SIG-M5 (cell line): ENCODE data around the gene SIN3B.

Source experiments
- DNase-seq: peaks from one replicate; lab custom pipeline; 2025; lab: John Stamatoyannopoulos, UW

SIN3B gene

DNA sequence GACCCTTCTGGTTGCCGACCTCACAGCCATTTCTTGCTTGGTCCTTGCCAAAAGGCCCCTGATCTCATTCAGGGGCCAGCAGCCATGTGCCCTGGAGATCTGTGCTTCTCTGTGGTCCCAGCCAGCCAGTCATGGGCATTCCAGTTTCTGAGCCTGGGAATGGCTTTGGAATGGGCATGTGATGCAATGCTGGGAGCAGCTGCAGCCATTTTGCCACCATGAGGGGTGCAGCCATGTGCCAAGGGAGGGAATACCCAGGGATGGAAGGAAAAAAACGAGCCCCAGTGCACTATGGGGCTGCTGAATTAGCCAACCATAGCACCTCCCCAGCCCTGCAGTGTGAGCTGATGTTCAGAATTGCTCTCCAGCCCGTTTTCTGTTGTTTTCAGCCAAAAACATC lies 85.9 kb downstream of the SIN3B start:
- DNase-seq: no peak

DNA sequence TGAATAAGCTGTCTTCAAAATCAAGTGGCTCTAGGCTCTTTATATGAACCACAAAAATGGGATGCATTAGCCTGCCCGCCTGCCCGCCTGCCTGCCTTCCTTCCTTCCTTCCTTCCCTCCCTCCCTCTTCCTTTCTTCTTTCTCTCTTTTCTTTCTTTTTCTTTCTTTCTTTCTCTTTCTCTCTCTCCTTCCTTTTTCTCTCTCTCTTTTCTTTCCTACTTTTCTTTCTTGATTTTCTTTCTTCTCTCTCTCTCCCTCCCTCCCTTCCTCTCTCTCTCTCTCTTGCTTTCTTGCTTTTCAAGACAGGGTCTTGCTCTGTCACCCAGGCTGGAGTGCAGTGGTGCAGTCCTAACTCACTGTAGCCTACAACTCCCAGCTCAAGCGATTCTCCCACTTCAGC lies 86.5 kb downstream of the SIN3B start:
- DNase-seq: no peak

DNA sequence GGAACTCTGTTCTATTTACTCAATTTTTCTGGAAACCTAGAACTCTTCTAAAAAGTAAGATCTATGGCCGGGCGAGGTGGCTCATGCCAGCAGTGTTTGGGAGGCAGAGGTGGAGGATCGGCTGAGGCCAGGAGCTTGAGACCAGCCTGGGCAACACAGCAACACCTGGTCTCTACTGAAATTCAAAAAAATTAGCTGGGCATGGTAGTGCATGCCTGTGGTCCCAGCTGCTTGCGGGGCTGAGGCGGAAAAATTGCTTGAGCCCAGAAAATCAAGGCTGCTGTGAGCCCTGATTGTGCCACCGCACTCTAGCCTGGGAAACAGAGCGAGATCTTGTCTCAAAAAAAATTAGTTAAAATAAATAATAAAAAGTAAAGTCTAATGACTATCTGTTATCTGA lies 88.2 kb downstream of the SIN3B start:
- DNase-seq: no peak

DNA sequence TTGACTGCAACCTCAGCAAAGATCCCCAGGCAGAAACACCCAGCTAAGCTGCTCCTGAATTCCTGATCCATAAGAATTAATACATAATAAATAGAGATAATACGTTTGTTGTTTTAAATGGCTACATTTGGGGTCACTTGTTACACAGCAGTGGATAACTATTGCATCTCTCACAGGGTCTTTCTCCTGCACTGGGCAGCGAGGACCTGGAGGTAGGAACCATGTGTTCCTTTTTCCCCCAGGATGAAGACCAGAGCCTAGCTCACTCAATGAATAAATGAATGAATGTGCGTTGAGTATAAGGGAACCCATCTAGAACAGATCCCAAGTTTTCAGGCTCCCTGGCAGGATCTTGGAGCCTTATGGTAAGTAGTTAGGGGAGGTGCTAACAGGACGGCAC lies 90.3 kb downstream of the SIN3B start:
- DNase-seq: no peak

DNA sequence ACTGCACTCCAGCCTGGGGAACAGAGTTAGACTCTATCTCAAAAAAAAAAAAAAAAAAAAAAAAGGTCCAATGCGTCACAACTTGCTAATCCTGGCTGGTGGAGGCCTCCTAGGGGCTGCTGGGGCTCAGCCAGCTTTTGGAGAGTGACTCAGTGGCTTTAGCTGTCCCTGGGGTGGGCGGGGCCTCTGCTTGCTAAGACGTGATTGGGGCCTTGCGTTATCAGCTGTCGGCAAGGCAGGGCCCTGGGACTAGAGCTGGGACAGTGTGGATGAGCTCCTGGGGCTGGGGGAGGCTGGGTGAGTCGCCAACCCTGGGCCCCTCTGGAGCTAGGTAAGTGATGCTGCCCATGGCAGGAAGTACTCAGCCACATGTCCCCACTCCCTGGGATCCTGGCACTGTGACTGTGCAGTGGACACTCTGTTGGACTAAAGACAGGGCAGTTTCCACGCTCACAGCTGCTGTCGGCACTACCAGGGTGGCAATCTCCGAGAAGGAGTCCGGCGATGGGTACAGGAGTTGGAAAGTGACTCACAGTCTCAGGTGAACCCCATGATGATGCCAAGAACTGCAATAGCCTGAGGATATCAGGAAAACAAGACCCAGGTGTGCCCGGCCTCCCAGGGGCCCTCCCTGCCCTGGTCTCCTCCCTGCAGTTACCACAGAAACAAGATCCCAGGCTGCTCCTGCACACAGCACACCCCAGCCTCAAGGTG lies 91.8 kb downstream of the SIN3B start:
- DNase-seq: no peak

DNA sequence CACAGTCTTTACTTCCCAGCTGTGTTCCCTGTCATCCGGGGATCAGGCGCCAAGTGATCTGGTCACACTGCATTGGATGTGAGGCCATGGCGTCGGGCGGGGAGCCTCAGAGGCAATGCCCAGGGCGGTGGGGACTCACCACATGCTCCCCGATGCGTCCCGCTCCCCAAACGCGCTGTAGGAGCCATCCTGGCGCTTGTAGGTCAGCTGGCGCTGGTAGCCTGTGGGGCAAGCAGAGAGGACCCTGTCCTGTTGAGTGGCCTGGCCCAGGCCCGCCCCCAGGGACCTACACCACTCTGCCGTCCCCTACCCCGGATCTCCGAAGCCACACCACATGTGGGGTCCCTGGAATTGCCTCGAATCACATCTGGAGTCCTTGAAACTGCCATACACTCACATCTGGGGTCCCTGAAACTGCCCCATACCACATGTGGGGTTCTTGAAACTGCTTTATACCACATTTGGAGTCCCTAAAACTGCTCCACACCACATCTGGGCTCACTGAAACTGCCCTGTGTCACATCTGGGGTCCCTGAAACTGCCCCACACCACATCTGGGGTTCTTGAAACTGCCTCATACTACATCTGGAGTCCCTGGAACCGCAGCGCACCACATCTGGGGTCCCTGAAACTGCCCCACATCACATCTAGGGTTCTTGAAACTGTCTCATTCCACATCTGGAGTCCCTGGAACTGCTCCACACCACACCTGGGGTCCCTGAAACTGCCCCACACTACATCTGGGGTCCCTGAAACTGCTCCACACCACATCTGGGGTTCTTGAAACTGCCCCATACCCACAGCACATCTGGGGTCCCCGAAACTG lies 92.8 kb downstream of the SIN3B start:
- DNase-seq: no peak

DNA sequence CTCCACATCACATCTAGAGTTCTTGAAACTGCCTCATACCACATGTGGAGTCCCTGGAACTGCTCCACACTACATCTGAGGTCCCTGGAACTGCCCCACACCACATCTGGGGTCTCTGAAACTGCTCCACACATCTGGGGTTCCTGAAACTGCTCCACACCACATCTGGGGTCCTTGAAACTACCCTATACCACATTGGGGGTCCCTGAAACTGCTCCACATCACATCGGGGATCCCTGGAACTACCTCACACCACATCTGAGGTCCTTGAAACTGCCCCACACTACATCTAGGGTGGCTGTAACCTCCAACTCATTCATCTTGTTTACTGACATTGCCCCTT lies 93.4 kb downstream of the SIN3B start:
- no peak for DNase-seq

DNA sequence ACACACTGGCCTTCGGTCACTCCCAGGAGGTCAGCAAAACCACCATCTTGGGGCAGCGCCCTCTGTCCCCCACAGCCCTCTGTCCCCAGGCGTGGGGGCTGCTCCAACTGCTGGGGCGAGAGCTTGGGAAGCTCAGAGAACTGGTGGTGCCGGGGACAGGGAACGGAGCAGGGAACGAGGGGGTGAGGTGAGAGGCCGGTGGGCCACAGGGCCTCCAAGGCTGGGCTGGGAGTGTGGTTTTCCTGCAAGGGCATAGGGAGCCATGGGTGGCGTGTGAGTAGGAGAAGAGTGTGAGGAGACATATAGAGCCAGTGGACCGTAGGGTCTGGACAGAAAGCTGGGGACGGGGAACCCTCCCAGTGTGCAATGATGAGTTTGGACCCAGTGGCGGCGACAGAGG lies 93.8 kb downstream of the SIN3B start:
- DNase-seq: no peak

DNA sequence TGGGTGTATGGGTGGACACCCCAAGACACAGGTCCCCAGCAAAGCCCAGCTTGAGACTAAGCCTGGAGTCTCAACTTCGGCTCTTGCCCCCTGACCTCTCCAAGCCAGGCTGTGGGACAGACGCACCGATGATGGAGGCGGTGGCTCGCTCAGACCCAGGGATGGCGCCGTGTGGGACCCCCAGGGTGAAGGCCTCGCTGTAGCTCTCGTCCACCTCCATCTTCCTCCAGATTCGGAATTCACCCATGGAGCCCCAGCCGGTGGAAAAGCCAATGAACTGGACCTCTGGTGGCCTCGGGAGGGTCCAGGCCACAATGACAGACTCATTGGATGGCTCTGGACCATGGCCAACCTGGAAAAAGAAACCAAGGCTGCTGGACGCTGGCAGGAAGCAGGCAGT lies 98.7 kb downstream of the SIN3B start:
- no peak for DNase-seq

DNA sequence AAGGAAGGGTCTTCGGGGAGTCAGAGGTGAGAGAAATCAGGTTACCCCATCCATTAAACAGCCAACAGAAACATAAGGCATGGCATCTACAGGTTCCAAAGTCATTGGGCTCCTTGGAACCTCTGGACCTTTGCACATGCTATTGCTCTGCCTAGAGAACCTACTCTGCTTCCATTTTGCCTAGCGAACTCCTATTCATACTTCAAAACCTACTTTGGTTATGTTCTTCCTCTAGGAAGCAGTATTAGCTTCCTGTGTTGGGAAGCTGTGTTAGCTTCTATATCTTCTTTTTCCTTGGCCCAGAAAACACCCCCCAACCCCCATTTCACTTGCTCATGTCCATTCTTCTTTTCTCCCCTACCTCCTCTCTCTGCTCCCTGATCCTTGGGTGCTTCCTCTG lies 99.2 kb downstream of the SIN3B start:
- no peak for DNase-seq

DNA sequence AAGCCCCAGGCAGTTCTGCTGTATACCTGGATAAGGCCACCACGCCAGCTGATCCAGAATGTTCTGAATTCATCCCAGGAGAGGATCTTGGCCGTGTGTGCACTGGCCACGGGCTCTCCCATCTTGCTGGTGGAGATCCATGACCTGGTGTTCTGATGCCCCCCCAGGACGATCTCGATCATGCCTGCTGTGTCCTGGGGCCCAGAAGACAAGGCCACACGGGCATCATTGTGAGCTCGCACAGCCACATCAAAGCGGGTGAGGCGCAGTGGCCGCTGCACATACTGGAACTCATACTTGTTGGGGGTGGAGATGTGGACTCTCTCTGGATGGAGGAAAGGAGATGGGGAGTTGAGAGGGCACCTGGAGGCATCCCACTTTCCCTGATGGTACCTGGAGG lies 99.7 kb downstream of the SIN3B start:
- no peak for DNase-seq
